CD4-positive, alpha-beta memory T cell (primary cell): Measurements from ENCODE around the gene PANK3. TPM values are rescaled to one million over a fixed set of nuclear protein-coding genes. Genes with fewer than 3 reads are reported as not detected.
A peak's percentile ranks its signal among the peaks of the same experiment; 100 is the strongest.
"Not testable (repeated sequence)": the region's sequence is repeated elsewhere in the genome, so short reads cannot be mapped to it uniquely, and the experiment has no call there.

ENCODE experiments used
- CTCF ChIA-PET: fragments of 350-600 bp; sonication (Branson Sonifier 250); formaldehyde crosslinking; loops from one replicate; lab custom pipeline; 2021; ENCODE audit warnings: inconsistent platforms; ENCODE audit not compliant: partially characterized antibody; lab: Charles Lee
- POLR2A ChIA-PET: fragments of 350-600 bp; sonication (Branson Sonifier 250); formaldehyde crosslinking; loops from one replicate; lab custom pipeline; 2021; ENCODE audit not compliant: partially characterized antibody; lab: Charles Lee
- DNase-seq, 5 donors: peaks; one replicate each; pipeline versions ENCODE4 v3.0.0 to v3.0.0-alpha.2; 2020 to 2022; ENCODE audit warnings: mixed read lengths in 1 of 5
- H3K27ac ChIP-seq: one replicate; pipeline ENCODE4 v1.7.0; 2013; ENCODE audit warnings: low read depth, low read length
- H3K27me3 ChIP-seq: 2 replicates; pipeline ENCODE4 v1.7.0; 2013; ENCODE audit warnings: mild to moderate bottlenecking, low read length, moderate library complexity; ENCODE audit not compliant: insufficient read depth
- H3K36me3 ChIP-seq: 2 replicates; pipeline ENCODE4 v1.7.0; 2013; ENCODE audit warnings: mild to moderate bottlenecking, low read length, moderate library complexity; ENCODE audit not compliant: insufficient read depth
- H3K4me1 ChIP-seq: 2 replicates; pipeline ENCODE4 v1.7.0; 2013; ENCODE audit warnings: mild to moderate bottlenecking, low read length, moderate library complexity; ENCODE audit not compliant: insufficient read depth
- H3K4me3 ChIP-seq, 2 donors: one replicate each; pipeline ENCODE4 v1.7.0; 2013; ENCODE audit warnings: low read length in 2 of 2, mild to moderate bottlenecking in 1 of 2
- H3K9me3 ChIP-seq, 2 donors: one replicate each; pipeline ENCODE4 v1.7.0; 2013; ENCODE audit warnings: low read length in 2 of 2, control low read depth in 1 of 2; ENCODE audit not compliant: control insufficient read depth in 1 of 2
- H3K27ac Mint-ChIP-seq, 7 donors: one replicate each; pipeline ENCODE4 v1.8.0; 2020 to 2021; ENCODE audit warnings: mixed read lengths in 7 of 7, mild to moderate bottlenecking in 6 of 7, inconsistent platforms in 3 of 7, moderate library complexity in 3 of 7
- H3K27me3 Mint-ChIP-seq, 2 donors: one replicate each; pipeline ENCODE4 v1.8.0; 2020 to 2021; ENCODE audit warnings: mixed read lengths in 2 of 2
- H3K36me3 Mint-ChIP-seq, 2 donors: one replicate each; pipeline ENCODE4 v1.8.0; 2020 to 2021; ENCODE audit warnings: mixed read lengths in 2 of 2, inconsistent platforms in 1 of 2, mild to moderate bottlenecking in 1 of 2
- H3K4me1 Mint-ChIP-seq, 4 donors: one replicate each; pipeline ENCODE4 v1.8.0; 2020 to 2021; ENCODE audit warnings: mixed read lengths in 4 of 4, mild to moderate bottlenecking in 1 of 4
- H3K4me3 Mint-ChIP-seq, 8 donors: one replicate each; pipeline ENCODE4 v1.8.0; 2020 to 2021; ENCODE audit warnings: mixed read lengths in 8 of 8, mild to moderate bottlenecking in 7 of 8, moderate library complexity in 6 of 8, inconsistent platforms in 3 of 8
- H3K9me3 Mint-ChIP-seq, 8 donors: one replicate each; pipeline ENCODE4 v1.8.0; 2020 to 2021; ENCODE audit warnings: mixed read lengths in 8 of 8, mild to moderate bottlenecking in 5 of 8, inconsistent platforms in 3 of 8, moderate library complexity in 1 of 8
- intact Hi-C: fragments of 100-400 bp; cut with micrococcal nuclease; formaldehyde crosslinking; loops from one replicate; pipeline ENCODE4 v1.15.1; 2023
- polyA plus RNA-seq, 2 donors: library from polyadenylated mRNA; unstranded; fragments of 300-500 nt; fragmentation: Illumina TruSeq; gene quantifications; one replicate each; pipeline ENCODE4 v1.2.3, GENCODE V29; 2021
- total RNA-seq, 2 experiments: library from RNA; stranded (reverse); gene quantifications; one replicate each; pipeline ENCODE4 v1.2.3, GENCODE V29; 2021

Gene PANK3
- total and polyA plus RNA-seq, 4 experiments from 2014 or later, result 1.4 to 59.8 (median 33.0) TPM

GRCh38 chr5:168575391-168576372 lies 3.5 kb downstream of the PANK3 start:
- Histone ChIP-seq H3K4me3 (no peak overlapping the region), H3K36me3 (no peaks in the 10 kb centered on the region), H3K27me3 (no peaks in the 10 kb centered on the region), H3K27ac (no peak overlapping the region), H3K9me3 (no peaks in the 10 kb centered on the region), H3K4me1 (peaks cover 39% of the 10 kb centered on the region)
- no peaks in the 10 kb centered on the region for H3K9me3 Mint-ChIP-seq
- H3K27me3 Mint-ChIP-seq, result no peaks in the 10 kb centered on the region
- no peak for DNase-seq
- peaks cover 32 to 58% (median 46%) of the 10 kb centered on the region in 4 donors for H3K4me1 Mint-ChIP-seq
- peaks cover 11 to 20% of the 10 kb centered on the region in 2 donors for H3K36me3 Mint-ChIP-seq
- intact Hi-C loops, result loop anchor here (5.0 kb wide), 1 partner anchor 283 kb away; the partner anchor contains the start of gene WWC1
- peak overlapping the region in 2 of 7 donors; percentile 21 to 30 for H3K27ac Mint-ChIP-seq
- CTCF ChIA-PET, result interaction anchor here (0.9 to 1.2 kb wide), 2 partner anchors 88 to 306 kb away, joined by 3 to 4 read pairs; no protein-coding TSS in a partner anchor
- H3K4me3 Mint-ChIP-seq, result peak overlapping the region in 3 of 8 donors; percentile 1 to 13 (median 10)
- POLR2A ChIA-PET, result interaction anchor here (1.0 kb wide), 1 partner anchor 88 kb away, joined by 3 read pairs; no protein-coding TSS in a partner anchor

GRCh38 chr5:168574156-168574555 lies 5.0 kb downstream of the PANK3 start:
- H3K27ac Mint-ChIP-seq, POLR2A ChIA-PET, H3K27me3 Mint-ChIP-seq, H3K27ac ChIP-seq, H3K27me3 ChIP-seq, DNase-seq, H3K9me3 Mint-ChIP-seq, H3K36me3 ChIP-seq, H3K4me3 ChIP-seq, H3K9me3 ChIP-seq, H3K4me3 Mint-ChIP-seq, CTCF ChIA-PET, intact Hi-C loops: not testable (repeated sequence)
- Mint-ChIP-seq H3K4me1 (peaks cover 28 to 54% (median 41%) of the 10 kb centered on the region in 4 donors), H3K36me3 (peaks cover 15 to 22% of the 10 kb centered on the region in 2 donors)
- H3K4me1 ChIP-seq, result peaks cover 31% of the 10 kb centered on the region

GRCh38 chr5:168573663-168574062 lies 5.5 kb downstream of the PANK3 start:
- H3K4me3 ChIP-seq, H3K27me3 Mint-ChIP-seq, DNase-seq, H3K27ac ChIP-seq, H3K4me3 Mint-ChIP-seq, CTCF ChIA-PET, H3K27me3 ChIP-seq, H3K36me3 ChIP-seq, H3K27ac Mint-ChIP-seq, H3K9me3 ChIP-seq, POLR2A ChIA-PET, intact Hi-C loops, H3K9me3 Mint-ChIP-seq: not testable (repeated sequence)
- peaks cover 31% of the 10 kb centered on the region for H3K4me1 ChIP-seq
- Mint-ChIP-seq H3K4me1 (peaks cover 28 to 52% (median 40%) of the 10 kb centered on the region in 4 donors), H3K36me3 (peaks cover 16 to 23% of the 10 kb centered on the region in 2 donors)

GRCh38 chr5:168570490-168571328 lies 8.5 kb downstream of the PANK3 start:
- no peak for DNase-seq
- Mint-ChIP-seq H3K27ac (peak overlapping the region in 1 of 7 donors; percentile 8), H3K4me3 (peak overlapping the region in 1 of 8 donors; percentile 7), H3K9me3 (no peaks in the 10 kb centered on the region), H3K27me3 (no peaks in the 10 kb centered on the region), H3K4me1 (peaks cover 16 to 29% (median 24%) of the 10 kb centered on the region in 4 donors), H3K36me3 (peaks cover 27 to 46% of the 10 kb centered on the region in 2 donors)
- no peak overlapping the region for H3K4me3 ChIP-seq
- intact Hi-C loops, result no loop called here
- no peaks in the 10 kb centered on the region for H3K27me3 ChIP-seq
- no peaks in the 10 kb centered on the region for H3K9me3 ChIP-seq
- CTCF ChIA-PET, result no interaction called here
- H3K27ac ChIP-seq, result no peak overlapping the region
- POLR2A ChIA-PET, result interaction anchor here (1.5 kb wide), 1 partner anchor 8 kb away, joined by 4 read pairs; the partner anchor contains the start of gene PANK3
- peaks cover 7% of the 10 kb centered on the region for H3K4me1 ChIP-seq
- peaks cover 9% of the 10 kb centered on the region for H3K36me3 ChIP-seq

- H3K27ac Mint-ChIP-seq, result no peak overlapping the region
- H3K4me1 Mint-ChIP-seq, result peaks cover 12 to 19% (median 17%) of the 10 kb centered on the region in 4 donors
- Histone ChIP-seq H3K4me1 (no peaks in the 10 kb centered on the region), H3K27ac (no peak overlapping the region), H3K4me3 (no peak overlapping the region), H3K9me3 (no peaks in the 10 kb centered on the region), H3K36me3 (peaks cover 21% of the 10 kb centered on the region), H3K27me3 (no peaks in the 10 kb centered on the region)
- intact Hi-C loops, result no loop called here
- CTCF ChIA-PET, result no interaction called here
- no peaks in the 10 kb centered on the region for H3K9me3 Mint-ChIP-seq
- POLR2A ChIA-PET, result no interaction called here
- H3K27me3 Mint-ChIP-seq, result no peaks in the 10 kb centered on the region
- no peak for DNase-seq
- H3K4me3 Mint-ChIP-seq, result no peak overlapping the region
- H3K36me3 Mint-ChIP-seq, result peaks cover 26 to 50% of the 10 kb centered on the region in 2 donors
Measured at GRCh38 chr5:168568738-168569137, 10.4 kb downstream of the PANK3 start.

- POLR2A ChIA-PET, result no interaction called here
- Mint-ChIP-seq H3K36me3 (peaks cover 35 to 74% of the 10 kb centered on the region in 2 donors), H3K4me3 (no peak overlapping the region), H3K27ac (peak overlapping the region in 1 of 7 donors; percentile 22), H3K9me3 (no peaks in the 10 kb centered on the region), H3K27me3 (no peaks in the 10 kb centered on the region), H3K4me1 (peaks cover 0 to 8% (median 4%) of the 10 kb centered on the region in 4 donors)
- intact Hi-C loops, result no loop called here
- no peaks in the 10 kb centered on the region for H3K9me3 ChIP-seq
- no peaks in the 10 kb centered on the region for H3K4me1 ChIP-seq
- CTCF ChIA-PET, result no interaction called here
- H3K27me3 ChIP-seq, result no peaks in the 10 kb centered on the region
- H3K36me3 ChIP-seq, result peaks cover 29% of the 10 kb centered on the region
- DNase-seq, result no peak
- no peak overlapping the region for H3K27ac ChIP-seq
- no peak overlapping the region for H3K4me3 ChIP-seq
Measured at GRCh38 chr5:168563959-168564358, 15.2 kb downstream of the PANK3 start.
